ENCODE measurements around the gene ACYP2.
"Not testable (repeated sequence)": the region's sequence is repeated elsewhere in the genome, so short reads cannot be mapped to it uniquely, and the experiment has no call there.

The ACYP2 gene

GRCh38 chr2:54262015-54262765, 146.8 kb downstream of the ACYP2 start:
- H3K4me3 ChIP-seq (ENCODE audit: low read depth, low read length), result no peak overlapping the region
- TF ChIP-seq MAX (IDR thresholded peaks at IDR 0.05; ENCODE audit: low read depth, low read length), result no peak
- TF ChIP-seq POLR2A (IDR thresholded peaks at IDR 0.05; ENCODE audit: extremely low read depth, insufficient read length), result no peak
- no peak for TF ChIP-seq MYC (IDR thresholded peaks at IDR 0.05; ENCODE audit: low read depth, low read length)
- no peak for TF ChIP-seq CTCF (IDR thresholded peaks at IDR 0.05; ENCODE audit: low read depth, low read length)
- DNase-seq (ENCODE audit: low read depth), result no peak

GRCh38 chr2:54265081-54265480, 149.7 kb downstream of the ACYP2 start:
- H3K4me3 ChIP-seq (ENCODE audit: low read depth, low read length); DNase-seq (ENCODE audit: low read depth): not testable (repeated sequence)

GRCh38 chr2:54267577-54267976, 152.2 kb downstream of the ACYP2 start:
- no peak for TF ChIP-seq MAX (IDR thresholded peaks at IDR 0.05; ENCODE audit: low read depth, low read length)
- no peak overlapping the region for H3K4me3 ChIP-seq (ENCODE audit: low read depth, low read length)
- DNase-seq (ENCODE audit: low read depth), result no peak

GRCh38 chr2:54271189-54271588, 155.8 kb downstream of the ACYP2 start:
- no peak for TF ChIP-seq MAX (IDR thresholded peaks at IDR 0.05; ENCODE audit: low read depth, low read length)
- no peak for TF ChIP-seq CTCF (IDR thresholded peaks at IDR 0.05; ENCODE audit: low read depth, low read length)
- no peak for TF ChIP-seq POLR2A (IDR thresholded peaks at IDR 0.05; ENCODE audit: extremely low read depth, insufficient read length)
- TF ChIP-seq MYC (IDR thresholded peaks at IDR 0.05; ENCODE audit: low read depth, low read length), result no peak
- no peak for DNase-seq (ENCODE audit: low read depth)
- H3K4me3 ChIP-seq (ENCODE audit: low read depth, low read length), result no peak overlapping the region

GRCh38 chr2:54271843-54272627, 156.6 kb downstream of the ACYP2 start:
- peak; percentile 21 for DNase-seq (ENCODE audit: low read depth)
- TF ChIP-seq MYC (IDR thresholded peaks at IDR 0.05; ENCODE audit: low read depth, low read length) (no peak), POLR2A (IDR thresholded peaks at IDR 0.05; ENCODE audit: extremely low read depth, insufficient read length) (no peak), CTCF (IDR thresholded peaks at IDR 0.05; ENCODE audit: low read depth, low read length) (no peak), MAX (IDR thresholded peaks at IDR 0.05; ENCODE audit: low read depth, low read length) (no peak)

GRCh38 chr2:54274781-54275242, 159.4 kb downstream of the ACYP2 start:
- no peak overlapping the region for H3K4me3 ChIP-seq (ENCODE audit: low read depth, low read length)
- TF ChIP-seq CTCF (IDR thresholded peaks at IDR 0.05; ENCODE audit: low read depth, low read length) (no peak), MAX (IDR thresholded peaks at IDR 0.05; ENCODE audit: low read depth, low read length) (no peak), MYC (IDR thresholded peaks at IDR 0.05; ENCODE audit: low read depth, low read length) (no peak), POLR2A (IDR thresholded peaks at IDR 0.05; ENCODE audit: extremely low read depth, insufficient read length) (no peak)
- peak; percentile 8 for DNase-seq (ENCODE audit: low read depth)

More at GRCh38 chr2:54271843-54272627, 156.6 kb downstream of the ACYP2 start:
- H3K4me3 ChIP-seq (ENCODE audit: low read depth, low read length), result no peak overlapping the region

Data from NB4 (cell line).